ENCODE results near the gene SENP5.

SENP5 gene

DNA sequence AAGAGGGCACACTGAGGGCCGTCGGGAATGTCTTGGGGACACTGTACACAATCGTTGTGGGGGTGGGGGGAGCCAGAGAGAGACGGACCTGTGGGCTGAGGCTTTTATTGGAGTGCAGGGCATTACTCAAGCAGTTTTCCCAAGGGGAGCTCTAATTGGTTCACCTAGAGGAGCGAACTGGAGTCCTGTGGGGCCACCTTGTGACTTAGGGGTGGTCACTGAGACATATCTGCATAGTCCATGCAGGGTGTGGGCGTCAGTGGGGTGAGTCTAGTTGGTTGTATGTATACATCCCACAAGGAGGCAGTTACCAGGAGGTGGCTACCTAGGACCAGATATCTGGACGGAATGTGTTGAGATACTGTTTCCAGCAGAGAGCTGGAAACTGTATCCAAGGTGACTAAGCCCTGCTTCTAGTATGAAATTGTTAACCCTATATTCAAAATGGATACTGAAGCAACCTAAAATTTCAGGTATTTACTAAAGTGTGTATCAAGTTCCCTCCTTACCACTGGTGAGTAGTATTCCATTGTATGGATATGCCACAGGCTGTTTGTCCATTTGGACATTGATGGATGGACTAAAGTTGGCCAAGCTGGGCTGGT, 103.5 kb downstream of the SENP5 start:
- Histone ChIP-seq H3K36me3 (ENCODE audit: insufficient read depth, low read length) (peaks cover 6% of the 10 kb centered on the region), H3K27me3 (ENCODE audit: control insufficient read depth, insufficient read depth, low read length) (no peaks in the 10 kb centered on the region), H3K9me3 (replicated peaks; ENCODE audit: low read length) (no peaks in the 10 kb centered on the region), H3K4me1 (ENCODE audit: control insufficient read depth, insufficient read depth, low read length) (peaks cover 7% of the 10 kb centered on the region), H3K9ac (ENCODE audit: low read depth, low read length) (no peak overlapping the region), H3K4me3 (ENCODE audit: low read length) (no peak overlapping the region), H3K4me2 (ENCODE audit: low read length) (no peak overlapping the region)

- Histone ChIP-seq H3K9ac (ENCODE audit: low read depth, low read length) (no peak overlapping the region), H3K4me3 (ENCODE audit: low read length) (no peak overlapping the region), H3K27me3 (ENCODE audit: control insufficient read depth, insufficient read depth, low read length) (no peaks in the 10 kb centered on the region), H3K4me1 (ENCODE audit: control insufficient read depth, insufficient read depth, low read length) (no peaks in the 10 kb centered on the region), H3K36me3 (ENCODE audit: insufficient read depth, low read length) (no peaks in the 10 kb centered on the region), H3K9me3 (replicated peaks; ENCODE audit: low read length) (no peaks in the 10 kb centered on the region), H3K4me2 (ENCODE audit: low read length) (no peak overlapping the region)
These were observed 106.9 kb downstream of the SENP5 start for GRCh38 chr3:196974661-196975060.

DNA sequence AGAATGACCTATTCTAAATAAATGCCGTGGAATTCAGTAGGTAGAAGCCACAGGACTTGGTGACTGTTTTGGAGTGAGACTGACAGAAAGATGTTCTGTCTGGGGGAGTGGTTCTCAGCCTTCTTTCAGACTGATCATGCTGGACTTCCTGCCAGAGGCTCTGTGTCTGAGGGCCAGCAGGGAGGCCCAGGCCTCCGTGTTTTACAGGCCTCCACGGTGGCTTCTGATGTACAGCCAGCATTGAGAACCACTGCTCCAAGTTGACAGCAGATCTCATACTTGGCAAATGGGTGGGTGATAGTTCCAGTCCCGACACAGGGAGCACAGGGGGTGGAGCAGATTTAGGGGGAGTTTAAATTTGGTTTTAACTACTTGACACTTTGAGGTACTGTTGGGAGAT, 107.6 kb downstream of the SENP5 start:
- Histone ChIP-seq H3K27me3 (ENCODE audit: control insufficient read depth, insufficient read depth, low read length) (no peaks in the 10 kb centered on the region), H3K9ac (ENCODE audit: low read depth, low read length) (no peak overlapping the region), H3K4me3 (ENCODE audit: low read length) (no peak overlapping the region), H3K36me3 (ENCODE audit: insufficient read depth, low read length) (no peaks in the 10 kb centered on the region), H3K4me1 (ENCODE audit: control insufficient read depth, insufficient read depth, low read length) (no peaks in the 10 kb centered on the region), H3K4me2 (ENCODE audit: low read length) (no peak overlapping the region), H3K9me3 (replicated peaks; ENCODE audit: low read length) (no peaks in the 10 kb centered on the region)

- Histone ChIP-seq H3K36me3 (ENCODE audit: insufficient read depth, low read length) (no peaks in the 10 kb centered on the region), H3K27me3 (ENCODE audit: control insufficient read depth, insufficient read depth, low read length) (no peaks in the 10 kb centered on the region), H3K4me3 (ENCODE audit: low read length) (no peak overlapping the region), H3K9ac (ENCODE audit: low read depth, low read length) (no peak overlapping the region), H3K9me3 (replicated peaks; ENCODE audit: low read length) (no peaks in the 10 kb centered on the region), H3K4me1 (ENCODE audit: control insufficient read depth, insufficient read depth, low read length) (no peaks in the 10 kb centered on the region), H3K4me2 (ENCODE audit: low read length) (no peak overlapping the region)
These were observed 109.2 kb downstream of the SENP5 start for GRCh38 chr3:196976941-196977340.

GRCh38 chr3:196979545-196979944, 111.8 kb downstream of the SENP5 start:
- peaks cover 6% of the 10 kb centered on the region for H3K9me3 ChIP-seq (replicated peaks; ENCODE audit: low read length)
- peaks cover 10% of the 10 kb centered on the region for H3K27me3 ChIP-seq (ENCODE audit: control insufficient read depth, insufficient read depth, low read length)
- H3K4me1 ChIP-seq (ENCODE audit: control insufficient read depth, insufficient read depth, low read length), result no peaks in the 10 kb centered on the region
- no peak overlapping the region for H3K9ac ChIP-seq (ENCODE audit: low read depth, low read length)
- H3K4me3 ChIP-seq (ENCODE audit: low read length), result no peak overlapping the region
- H3K4me2 ChIP-seq (ENCODE audit: low read length), result no peak overlapping the region
- no peaks in the 10 kb centered on the region for H3K36me3 ChIP-seq (ENCODE audit: insufficient read depth, low read length)

DNA sequence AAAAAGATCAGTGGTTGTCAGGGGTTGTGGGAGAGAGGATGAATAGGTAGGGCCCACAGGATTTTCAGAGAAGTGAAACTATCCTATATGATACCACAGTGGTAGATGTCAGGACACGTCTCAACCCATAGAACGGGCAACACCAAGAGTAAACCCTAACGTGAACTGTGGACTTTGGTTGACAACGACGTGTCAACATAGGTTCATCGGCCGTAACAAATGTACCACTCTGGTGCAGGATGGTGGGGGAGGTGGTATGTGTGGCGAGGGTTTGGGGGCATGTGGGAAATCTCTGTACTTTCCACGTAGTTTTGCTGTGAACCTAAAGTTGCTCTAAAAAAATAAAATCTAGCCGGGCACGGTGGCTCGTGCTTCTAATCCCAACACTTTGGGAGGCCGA, 113.9 kb downstream of the SENP5 start:
- H3K9ac ChIP-seq (ENCODE audit: low read depth, low read length), result no peak overlapping the region
- H3K4me2 ChIP-seq (ENCODE audit: low read length), result no peak overlapping the region
- peaks cover 18% of the 10 kb centered on the region for H3K27me3 ChIP-seq (ENCODE audit: control insufficient read depth, insufficient read depth, low read length)
- H3K9me3 ChIP-seq (replicated peaks; ENCODE audit: low read length), result peaks cover 6% of the 10 kb centered on the region
- H3K36me3 ChIP-seq (ENCODE audit: insufficient read depth, low read length), result no peaks in the 10 kb centered on the region
- no peak overlapping the region for H3K4me3 ChIP-seq (ENCODE audit: low read length)
- no peaks in the 10 kb centered on the region for H3K4me1 ChIP-seq (ENCODE audit: control insufficient read depth, insufficient read depth, low read length)

- H3K4me2 ChIP-seq (ENCODE audit: low read length), result no peak overlapping the region
- no peaks in the 10 kb centered on the region for H3K4me1 ChIP-seq (ENCODE audit: control insufficient read depth, insufficient read depth, low read length)
- H3K9me3 ChIP-seq (replicated peaks; ENCODE audit: low read length), result peaks cover 6% of the 10 kb centered on the region
- peaks cover 33% of the 10 kb centered on the region for H3K27me3 ChIP-seq (ENCODE audit: control insufficient read depth, insufficient read depth, low read length)
- no peak overlapping the region for H3K9ac ChIP-seq (ENCODE audit: low read depth, low read length)
- no peaks in the 10 kb centered on the region for H3K36me3 ChIP-seq (ENCODE audit: insufficient read depth, low read length)
- no peak overlapping the region for H3K4me3 ChIP-seq (ENCODE audit: low read length)
These were observed 115.5 kb downstream of the SENP5 start for GRCh38 chr3:196983186-196983585.

Data from skeletal muscle satellite cell (primary cell).